ENCODE results near the gene GSTT4. TPM values are rescaled to one million over a fixed set of nuclear protein-coding genes. Genes with fewer than 3 reads are reported as not detected.

Gene GSTT4
- total RNA-seq, 4 donors from 2014 or later = not detected

DNA sequence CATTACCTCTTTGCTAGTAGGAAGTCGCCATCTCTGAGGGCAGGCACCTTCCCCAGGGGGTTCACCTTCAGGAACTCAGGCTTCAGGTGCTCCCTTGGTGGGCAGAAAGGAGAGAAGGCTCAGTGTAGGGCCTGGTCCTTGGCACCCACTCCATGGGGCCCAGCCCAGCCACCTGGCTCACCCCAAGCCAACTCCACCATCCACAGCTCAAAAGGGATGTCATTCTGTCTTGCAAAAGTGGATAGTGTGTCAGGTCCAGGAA lies 2.7 kb upstream of the GSTT4 start:
- H3K36me3 ChIP-seq = no peaks in the 10 kb centered on the region
- H3K4me1 ChIP-seq = peaks cover 3 to 27% (median 11%) of the 10 kb centered on the region in 3 donors
- H3K4me3 ChIP-seq = no peak overlapping the region
- no peak for DNase-seq
- H3K9me3 ChIP-seq = no peaks in the 10 kb centered on the region
- no peak overlapping the region for H3K27ac ChIP-seq
- no peaks in the 10 kb centered on the region for H3K27me3 ChIP-seq
- intact Hi-C loops (cut with DNase I) = loop anchor here (5.0 kb wide), 1 partner anchor 71 kb away; no protein-coding TSS in a partner anchor
- TF ChIP-seq CTCF (IDR thresholded peaks at IDR 0.05) (no peak), POLR2A (IDR thresholded peaks at IDR 0.05) (no peak)
- WGBS, 2 donors = 86 to 100% methylated on average over 1 of the region's 1 CpG

DNA sequence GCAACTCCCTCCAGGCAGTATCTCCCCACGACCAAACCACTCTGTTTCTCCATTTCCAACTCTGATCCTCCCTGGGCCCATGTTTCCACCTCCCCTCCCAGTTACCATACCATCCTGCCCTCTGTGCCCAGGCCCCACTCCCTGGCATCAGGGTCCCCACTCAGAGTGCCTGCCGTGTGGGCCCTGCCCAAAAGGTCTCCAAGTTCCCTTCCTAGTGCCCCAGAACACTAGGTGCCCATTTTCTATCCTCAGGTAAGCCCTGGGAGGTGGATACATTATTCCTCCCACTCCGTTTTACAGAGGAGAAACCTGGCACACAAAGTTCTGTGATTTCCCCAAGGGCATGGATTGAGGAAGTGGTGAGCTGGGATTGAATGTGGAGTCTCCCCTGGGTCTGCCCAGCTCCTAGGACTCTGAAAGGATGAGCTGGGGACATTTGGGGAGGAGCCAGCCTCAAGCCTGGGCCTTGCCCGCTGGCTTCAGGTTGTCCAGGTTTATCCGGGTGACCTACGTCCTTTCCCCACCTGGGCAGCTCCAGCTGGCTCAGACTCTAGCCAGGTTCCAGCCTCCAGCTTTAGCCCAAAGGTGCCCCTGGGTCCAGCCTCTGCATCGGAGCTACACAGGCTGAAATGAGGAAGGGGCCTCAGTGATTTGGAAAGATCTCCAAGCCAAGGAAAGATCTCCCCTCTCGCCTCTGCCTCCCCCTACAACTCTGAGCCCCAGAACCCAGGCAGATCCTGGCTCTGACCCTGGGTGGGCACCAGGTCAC lies 2.2 kb upstream of the GSTT4 start:
- Histone ChIP-seq H3K27me3 (no peaks in the 10 kb centered on the region), H3K36me3 (no peaks in the 10 kb centered on the region), H3K4me3 (no peak overlapping the region), H3K4me1 (peaks cover 3 to 22% (median 5%) of the 10 kb centered on the region in 3 donors), H3K27ac (no peak overlapping the region), H3K9me3 (no peaks in the 10 kb centered on the region)
- WGBS, 2 donors = 54% methylated on average over 7 to 8 of the region's 8 CpGs
- intact Hi-C loops (cut with DNase I) = loop anchor here (5.0 kb wide), 1 partner anchor 70 kb away; no protein-coding TSS in a partner anchor
- TF ChIP-seq CTCF (IDR thresholded peaks at IDR 0.05) (no peak), POLR2A (IDR thresholded peaks at IDR 0.05) (no peak)
- no peak for DNase-seq

GRCh38 chr22:24006914-24007214 lies 1.6 kb upstream of the GSTT4 start:
- intact Hi-C loops (cut with DNase I) = loop anchor here (5.0 kb wide), 1 partner anchor 70 kb away; no protein-coding TSS in a partner anchor
- Histone ChIP-seq H3K36me3 (no peaks in the 10 kb centered on the region), H3K27me3 (no peaks in the 10 kb centered on the region), H3K27ac (no peak overlapping the region), H3K4me1 (peaks cover 0 to 16% (median 3%) of the 10 kb centered on the region in 3 donors), H3K9me3 (no peaks in the 10 kb centered on the region), H3K4me3 (no peak overlapping the region)
- DNase-seq = no peak
- no peak for TF ChIP-seq CTCF (IDR thresholded peaks at IDR 0.05)
- TF ChIP-seq POLR2A (IDR thresholded peaks at IDR 0.05) = no peak
- 74 to 84% methylated on average over 6 of the region's 6 CpGs for WGBS, 2 donors

DNA sequence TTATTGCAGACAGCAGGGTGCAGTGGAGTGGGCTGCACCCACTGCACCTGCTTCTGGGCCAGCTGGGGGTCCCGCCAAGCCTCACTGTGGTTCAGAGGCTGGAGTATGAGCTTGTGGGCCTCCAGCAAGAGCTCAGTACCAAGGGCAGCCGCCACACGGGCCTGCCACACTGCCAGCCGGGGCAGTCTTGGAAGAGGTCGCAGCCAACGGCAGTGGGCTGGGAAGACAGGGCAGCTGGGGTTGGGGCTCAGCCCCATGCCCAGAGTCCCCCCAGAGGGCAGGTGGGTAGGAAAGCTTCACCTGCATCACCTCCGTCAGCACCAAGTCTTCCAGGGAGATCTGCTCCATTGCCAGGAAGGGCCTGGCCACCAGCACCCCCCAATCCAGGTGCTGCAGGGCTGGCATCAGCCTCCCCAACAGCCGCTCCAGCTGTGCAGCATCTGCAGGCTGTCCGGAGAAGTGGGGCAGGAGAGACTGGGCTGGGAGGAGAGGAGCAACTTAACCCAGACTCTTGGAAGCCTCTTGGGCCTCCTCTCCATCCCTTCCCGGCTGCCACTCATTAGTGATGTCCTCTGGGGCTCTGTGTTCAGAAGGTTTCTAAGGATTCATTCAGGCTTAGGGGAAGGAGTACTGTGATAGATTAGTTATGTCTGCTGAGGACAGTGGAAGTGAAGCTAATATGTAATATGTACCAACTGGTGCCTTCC lies 1.1 kb upstream of the GSTT4 start:
- no peaks in the 10 kb centered on the region for H3K27me3 ChIP-seq
- H3K4me1 ChIP-seq = peaks cover 0 to 13% (median 0%) of the 10 kb centered on the region in 3 donors
- 55 to 78% methylated on average over 2 to 10 of the region's 10 CpGs for WGBS, 2 donors
- TF ChIP-seq CTCF (IDR thresholded peaks at IDR 0.05) = no peak
- no peak overlapping the region for H3K27ac ChIP-seq
- H3K36me3 ChIP-seq = no peaks in the 10 kb centered on the region
- intact Hi-C loops (cut with DNase I) = loop anchor here (5.0 kb wide), 1 partner anchor 69 kb away; no protein-coding TSS in a partner anchor
- H3K9me3 ChIP-seq = no peaks in the 10 kb centered on the region
- DNase-seq = no peak
- H3K4me3 ChIP-seq = no peak overlapping the region

DNA sequence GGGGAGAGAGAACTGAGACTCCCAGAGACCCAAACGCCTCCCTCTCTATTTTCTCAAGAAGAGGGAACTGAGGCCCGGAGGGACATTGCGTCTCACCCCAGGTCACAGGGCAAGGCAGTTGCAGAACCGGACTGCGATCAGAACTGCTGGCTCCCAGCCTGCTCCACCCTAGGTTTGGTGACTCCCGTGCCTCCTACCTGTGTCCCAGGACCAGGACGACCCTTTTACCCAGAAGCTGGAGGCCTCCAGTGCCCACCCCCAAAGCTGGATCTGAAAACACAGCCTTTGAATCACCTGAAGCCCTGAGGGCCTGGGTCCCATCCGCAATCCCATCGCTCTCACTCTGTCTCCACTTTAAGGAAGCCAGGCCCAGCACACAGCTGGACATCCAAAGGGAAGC lies 1.4 kb downstream of the GSTT4 start:
- Histone ChIP-seq H3K27me3 (no peaks in the 10 kb centered on the region), H3K9me3 (no peaks in the 10 kb centered on the region), H3K36me3 (no peaks in the 10 kb centered on the region), H3K4me3 (no peak overlapping the region), H3K27ac (no peak overlapping the region), H3K4me1 (peaks cover 0 to 11% (median 0%) of the 10 kb centered on the region in 3 donors)
- intact Hi-C loops (cut with DNase I) = no loop called here
- no peak for DNase-seq
- WGBS, 2 donors = 74 to 78% methylated on average over 8 of the region's 9 CpGs
- TF ChIP-seq CTCF (IDR thresholded peaks at IDR 0.05) = no peak
- TF ChIP-seq POLR2A (IDR thresholded peaks at IDR 0.05) = no peak
